ENCODE measurements around the gene RAX2.

The RAX2 gene

DNA sequence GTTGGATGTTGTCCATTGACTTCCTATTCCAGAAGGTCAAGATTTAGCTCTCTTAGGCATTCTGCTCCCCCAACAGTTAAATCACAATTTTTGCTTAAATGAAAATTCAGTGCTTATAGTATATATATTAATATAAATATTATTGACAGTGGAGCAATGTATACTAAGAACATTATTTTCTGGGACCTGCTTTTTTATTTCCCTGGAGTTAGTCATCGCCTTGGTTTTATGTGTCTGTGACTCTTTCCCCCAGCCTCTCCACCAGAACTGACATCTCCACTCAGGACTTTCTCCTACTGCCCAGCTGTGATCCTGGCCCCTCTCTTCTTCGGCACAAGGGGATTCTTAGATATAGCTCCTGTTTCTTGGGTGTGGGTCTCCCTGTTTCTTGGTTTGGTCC lies 24.3 kb upstream of the RAX2 start:
- TF ChIP-seq, protein P1, sequence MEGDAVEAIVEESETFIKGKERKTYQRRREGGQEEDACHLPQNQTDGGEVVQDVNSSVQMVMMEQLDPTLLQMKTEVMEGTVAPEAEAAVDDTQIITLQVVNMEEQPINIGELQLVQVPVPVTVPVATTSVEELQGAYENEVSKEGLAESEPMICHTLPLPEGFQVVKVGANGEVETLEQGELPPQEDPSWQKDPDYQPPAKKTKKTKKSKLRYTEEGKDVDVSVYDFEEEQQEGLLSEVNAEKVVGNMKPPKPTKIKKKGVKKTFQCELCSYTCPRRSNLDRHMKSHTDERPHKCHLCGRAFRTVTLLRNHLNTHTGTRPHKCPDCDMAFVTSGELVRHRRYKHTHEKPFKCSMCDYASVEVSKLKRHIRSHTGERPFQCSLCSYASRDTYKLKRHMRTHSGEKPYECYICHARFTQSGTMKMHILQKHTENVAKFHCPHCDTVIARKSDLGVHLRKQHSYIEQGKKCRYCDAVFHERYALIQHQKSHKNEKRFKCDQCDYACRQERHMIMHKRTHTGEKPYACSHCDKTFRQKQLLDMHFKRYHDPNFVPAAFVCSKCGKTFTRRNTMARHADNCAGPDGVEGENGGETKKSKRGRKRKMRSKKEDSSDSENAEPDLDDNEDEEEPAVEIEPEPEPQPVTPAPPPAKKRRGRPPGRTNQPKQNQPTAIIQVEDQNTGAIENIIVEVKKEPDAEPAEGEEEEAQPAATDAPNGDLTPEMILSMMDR (IDR thresholded peaks at IDR 0.05; ENCODE audit: borderline replicate concordance, extremely low read depth, low read length, poor library complexity, severe bottlenecking) = no peak
- no peak for TF ChIP-seq EZH2 (IDR thresholded peaks at IDR 0.05; ENCODE audit: borderline replicate concordance, low read depth, low read length, severe bottlenecking)
- Histone ChIP-seq H3K4me2 (ENCODE audit: insufficient read depth, low read length) (no peak overlapping the region), H3K36me3 (ENCODE audit: insufficient read depth, low read length) (no peaks in the 10 kb centered on the region), H3K9ac (ENCODE audit: low read depth, low read length) (no peak overlapping the region), H3K4me3 (ENCODE audit: low read depth in 1 of 2, low read length in 2 of 2) (no peak overlapping the region), H4K20me1 (ENCODE audit: insufficient read depth, low read length) (no peaks in the 10 kb centered on the region), H3K79me2 (ENCODE audit: insufficient read depth, low read length) (no peaks in the 10 kb centered on the region), H3K27ac (ENCODE audit: low read length) (no peak overlapping the region), H3K9me3 (ENCODE audit: insufficient read depth, low read length, severe bottlenecking) (peaks cover 5% of the 10 kb centered on the region), H3K4me1 (ENCODE audit: insufficient read depth, low read length) (peaks cover 20% of the 10 kb centered on the region), H3K27me3 (ENCODE audit: insufficient read depth, low read length, poor library complexity) (no peaks in the 10 kb centered on the region), H2AFZ (ENCODE audit: low read depth, low read length) (no peak overlapping the region)
- ATAC-seq (ENCODE audit: insufficient read depth, low read depth) (no peak), DNase-seq (no peak)

DNA sequence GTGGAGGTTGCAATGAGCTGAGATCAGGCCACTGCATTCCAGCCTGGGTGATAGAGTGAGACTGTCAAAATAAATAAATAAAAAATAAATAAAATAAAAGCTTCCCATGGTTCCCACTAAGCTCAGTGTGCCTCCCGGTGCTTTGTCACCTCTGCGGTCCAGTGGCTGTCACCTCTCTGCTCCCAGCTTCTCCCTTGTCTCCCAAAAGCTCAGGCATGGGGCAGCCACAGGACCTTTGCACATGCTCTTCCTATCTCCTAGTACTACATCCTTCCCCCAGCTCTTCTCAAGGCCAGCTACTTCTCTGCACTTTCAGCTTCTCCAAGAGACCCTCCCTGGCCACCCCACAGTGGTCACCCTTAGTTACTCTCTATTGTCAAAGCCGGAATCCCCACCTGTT lies 21.8 kb upstream of the RAX2 start:
- H3K36me3 ChIP-seq (ENCODE audit: insufficient read depth, low read length) = no peaks in the 10 kb centered on the region
- H3K27me3 ChIP-seq (ENCODE audit: insufficient read depth, low read length, poor library complexity) = no peaks in the 10 kb centered on the region
- DNase-seq = no peak

DNA sequence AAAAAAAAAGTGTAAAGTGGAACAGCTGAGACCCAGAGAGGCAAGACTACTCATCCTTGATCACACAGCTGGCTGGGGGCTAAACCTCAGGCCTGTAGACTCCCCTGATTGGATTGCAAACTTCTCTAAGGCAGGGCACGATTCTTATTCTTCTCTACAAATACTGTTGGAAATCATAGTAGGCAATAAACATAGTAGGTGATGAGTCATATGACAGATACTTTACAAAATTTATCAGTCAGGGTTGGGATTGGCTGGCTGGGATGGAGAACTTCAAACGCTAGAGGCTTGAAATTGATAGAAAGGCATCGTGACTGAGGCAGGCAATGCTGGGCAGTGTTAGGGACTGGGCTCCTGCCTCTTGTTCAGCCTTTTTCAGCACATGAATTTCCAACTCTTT lies 20.1 kb upstream of the RAX2 start:
- no peak overlapping the region for H3K9ac ChIP-seq (ENCODE audit: low read depth, low read length)
- H3K4me1 ChIP-seq (ENCODE audit: insufficient read depth, low read length) = no peaks in the 10 kb centered on the region
- H3K79me2 ChIP-seq (ENCODE audit: insufficient read depth, low read length) = no peaks in the 10 kb centered on the region
- ATAC-seq (ENCODE audit: insufficient read depth, low read depth) = no peak
- no peaks in the 10 kb centered on the region for H4K20me1 ChIP-seq (ENCODE audit: insufficient read depth, low read length)
- TF ChIP-seq, protein P1 (IDR thresholded peaks at IDR 0.05; ENCODE audit: borderline replicate concordance, extremely low read depth, low read length, poor library complexity, severe bottlenecking) = no peak
- TF ChIP-seq EZH2 (IDR thresholded peaks at IDR 0.05; ENCODE audit: borderline replicate concordance, low read depth, low read length, severe bottlenecking) = no peak
- H3K27me3 ChIP-seq (ENCODE audit: insufficient read depth, low read length, poor library complexity) = no peaks in the 10 kb centered on the region
- H3K4me2 ChIP-seq (ENCODE audit: insufficient read depth, low read length) = no peak overlapping the region
- no peak overlapping the region for H3K4me3 ChIP-seq (ENCODE audit: low read depth in 1 of 2, low read length in 2 of 2)
- no peak overlapping the region for H2AFZ ChIP-seq (ENCODE audit: low read depth, low read length)
- H3K36me3 ChIP-seq (ENCODE audit: insufficient read depth, low read length) = no peaks in the 10 kb centered on the region
- no peak for DNase-seq
- peaks cover 5% of the 10 kb centered on the region for H3K9me3 ChIP-seq (ENCODE audit: insufficient read depth, low read length, severe bottlenecking)
- H3K27ac ChIP-seq (ENCODE audit: low read length) = no peak overlapping the region

More for the DNA sequence above, 21.8 kb upstream of the RAX2 start:
- no peak for ATAC-seq (ENCODE audit: insufficient read depth, low read depth)
- Histone ChIP-seq H3K79me2 (ENCODE audit: insufficient read depth, low read length) (no peaks in the 10 kb centered on the region), H4K20me1 (ENCODE audit: insufficient read depth, low read length) (no peaks in the 10 kb centered on the region), H3K9me3 (ENCODE audit: insufficient read depth, low read length, severe bottlenecking) (peaks cover 5% of the 10 kb centered on the region), H3K4me1 (ENCODE audit: insufficient read depth, low read length) (peaks cover 15% of the 10 kb centered on the region), H3K4me3 (ENCODE audit: low read depth in 1 of 2, low read length in 2 of 2) (no peak overlapping the region), H3K9ac (ENCODE audit: low read depth, low read length) (no peak overlapping the region), H2AFZ (ENCODE audit: low read depth, low read length) (no peak overlapping the region), H3K27ac (ENCODE audit: low read length) (no peak overlapping the region), H3K4me2 (ENCODE audit: insufficient read depth, low read length) (no peak overlapping the region)
- TF ChIP-seq, protein P1 (IDR thresholded peaks at IDR 0.05; ENCODE audit: borderline replicate concordance, extremely low read depth, low read length, poor library complexity, severe bottlenecking) = no peak
- TF ChIP-seq EZH2 (IDR thresholded peaks at IDR 0.05; ENCODE audit: borderline replicate concordance, low read depth, low read length, severe bottlenecking) = no peak

DNA sequence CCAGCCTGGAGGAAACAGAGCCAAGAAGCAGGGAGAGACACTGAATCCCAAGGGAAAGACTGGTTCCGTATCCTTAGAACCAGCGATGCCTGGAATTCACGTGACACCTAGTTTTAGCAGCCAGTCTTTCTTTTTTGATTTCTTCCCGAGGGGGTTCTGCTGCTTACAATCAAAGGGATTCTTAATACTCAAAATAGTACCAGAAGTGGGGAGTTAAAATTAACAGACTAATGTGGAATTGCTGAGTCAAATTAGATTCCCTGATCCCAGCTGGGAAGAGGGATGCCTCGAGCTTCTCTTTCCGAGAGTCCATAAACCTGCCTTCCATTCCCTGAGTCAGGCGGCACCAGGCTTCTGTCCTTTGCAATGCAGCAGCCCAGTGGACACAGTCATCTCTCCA lies 18.9 kb upstream of the RAX2 start:
- Histone ChIP-seq H3K79me2 (ENCODE audit: insufficient read depth, low read length) (no peaks in the 10 kb centered on the region), H3K4me1 (ENCODE audit: insufficient read depth, low read length) (no peaks in the 10 kb centered on the region), H3K4me2 (ENCODE audit: insufficient read depth, low read length) (no peak overlapping the region), H3K9me3 (ENCODE audit: insufficient read depth, low read length, severe bottlenecking) (no peaks in the 10 kb centered on the region), H3K27ac (ENCODE audit: low read length) (no peak overlapping the region), H4K20me1 (ENCODE audit: insufficient read depth, low read length) (no peaks in the 10 kb centered on the region), H2AFZ (ENCODE audit: low read depth, low read length) (no peak overlapping the region), H3K9ac (ENCODE audit: low read depth, low read length) (no peak overlapping the region), H3K36me3 (ENCODE audit: insufficient read depth, low read length) (no peaks in the 10 kb centered on the region), H3K27me3 (ENCODE audit: insufficient read depth, low read length, poor library complexity) (peaks cover 7% of the 10 kb centered on the region), H3K4me3 (ENCODE audit: low read depth in 1 of 2, low read length in 2 of 2) (no peak overlapping the region)
- DNase-seq (no peak), ATAC-seq (ENCODE audit: insufficient read depth, low read depth) (no peak)
- TF ChIP-seq EZH2 (IDR thresholded peaks at IDR 0.05; ENCODE audit: borderline replicate concordance, low read depth, low read length, severe bottlenecking) = no peak
- TF ChIP-seq, protein P1 (IDR thresholded peaks at IDR 0.05; ENCODE audit: borderline replicate concordance, extremely low read depth, low read length, poor library complexity, severe bottlenecking) = no peak

Measured in DND-41 (cell line).